ENCODE measurements around the gene ABCA13.

ABCA13 gene

GRCh38 chr7:48177271-48177670 lies 6.0 kb downstream of the ABCA13 start:
- H3K9me3 ChIP-seq (ENCODE audit: low read depth, low read length), result no peaks in the 10 kb centered on the region
- no peak for DNase-seq (ENCODE audit: low read depth, low spot score)
- no peak overlapping the region for H3K27ac ChIP-seq
- no peak overlapping the region for H3K9ac ChIP-seq (ENCODE audit: insufficient read length)
- H3K4me3 ChIP-seq, result no peak overlapping the region
- H3K36me3 ChIP-seq (ENCODE audit: insufficient read depth, low read length), result no peaks in the 10 kb centered on the region
- TF ChIP-seq EZH2 (IDR thresholded peaks at IDR 0.05) (no peak), POLR2AphosphoS5 (IDR thresholded peaks at IDR 0.05; ENCODE audit: borderline replicate concordance, low read depth, low read length) (no peak), FOXP2 (optimal IDR thresholded peaks at IDR 0.05; ENCODE audit: control extremely low read depth, extremely low read length, insufficient read depth) (no peak)

- H3K27ac ChIP-seq, result no peak overlapping the region
- no peaks in the 10 kb centered on the region for H3K9me3 ChIP-seq (ENCODE audit: low read depth, low read length)
- no peak overlapping the region for H3K4me3 ChIP-seq
- H3K36me3 ChIP-seq (ENCODE audit: insufficient read depth, low read length), result no peaks in the 10 kb centered on the region
- no peak overlapping the region for H3K9ac ChIP-seq (ENCODE audit: insufficient read length)
- no peak for TF ChIP-seq POLR2AphosphoS5 (IDR thresholded peaks at IDR 0.05; ENCODE audit: borderline replicate concordance, low read depth, low read length)
- no peak for TF ChIP-seq FOXP2 (optimal IDR thresholded peaks at IDR 0.05; ENCODE audit: control extremely low read depth, extremely low read length, insufficient read depth)
- no peak for TF ChIP-seq EZH2 (IDR thresholded peaks at IDR 0.05)
- DNase-seq (ENCODE audit: low read depth, low spot score), result no peak
Observed at GRCh38 chr7:48179496-48180030, 8.3 kb downstream of the ABCA13 start.

GRCh38 chr7:48180981-48181380 lies 9.7 kb downstream of the ABCA13 start:
- Histone ChIP-seq H3K9me3 (ENCODE audit: low read depth, low read length) (no peaks in the 10 kb centered on the region), H3K36me3 (ENCODE audit: insufficient read depth, low read length) (no peaks in the 10 kb centered on the region), H3K4me3 (no peak overlapping the region), H3K9ac (ENCODE audit: insufficient read length) (no peak overlapping the region), H3K27ac (no peak overlapping the region)
- DNase-seq (ENCODE audit: low read depth, low spot score), result no peak
- TF ChIP-seq FOXP2 (optimal IDR thresholded peaks at IDR 0.05; ENCODE audit: control extremely low read depth, extremely low read length, insufficient read depth) (no peak), EZH2 (IDR thresholded peaks at IDR 0.05) (no peak)

- no peak overlapping the region for H3K27ac ChIP-seq
Observed at GRCh38 chr7:48182718-48183369, 11.6 kb downstream of the ABCA13 start.

GRCh38 chr7:48183370-48183743 lies 12.1 kb downstream of the ABCA13 start:
- DNase-seq (ENCODE audit: low read depth, low spot score), result no peak
- Histone ChIP-seq H3K4me3 (no peak overlapping the region), H3K9me3 (ENCODE audit: low read depth, low read length) (no peaks in the 10 kb centered on the region), H3K27ac (no peak overlapping the region), H3K36me3 (ENCODE audit: insufficient read depth, low read length) (no peaks in the 10 kb centered on the region), H3K9ac (ENCODE audit: insufficient read length) (no peak overlapping the region)
- TF ChIP-seq FOXP2 (optimal IDR thresholded peaks at IDR 0.05; ENCODE audit: control extremely low read depth, extremely low read length, insufficient read depth) (no peak), POLR2AphosphoS5 (IDR thresholded peaks at IDR 0.05; ENCODE audit: borderline replicate concordance, low read depth, low read length) (no peak), EZH2 (IDR thresholded peaks at IDR 0.05) (no peak)

More at GRCh38 chr7:48182718-48183369, 11.6 kb downstream of the ABCA13 start:
- no peaks in the 10 kb centered on the region for H3K9me3 ChIP-seq (ENCODE audit: low read depth, low read length)
- H3K36me3 ChIP-seq (ENCODE audit: insufficient read depth, low read length), result no peaks in the 10 kb centered on the region
- no peak for DNase-seq (ENCODE audit: low read depth, low spot score)
- H3K9ac ChIP-seq (ENCODE audit: insufficient read length), result no peak overlapping the region
- TF ChIP-seq EZH2 (IDR thresholded peaks at IDR 0.05) (no peak), POLR2AphosphoS5 (IDR thresholded peaks at IDR 0.05; ENCODE audit: borderline replicate concordance, low read depth, low read length) (no peak), FOXP2 (optimal IDR thresholded peaks at IDR 0.05; ENCODE audit: control extremely low read depth, extremely low read length, insufficient read depth) (no peak)
- no peak overlapping the region for H3K4me3 ChIP-seq

GRCh38 chr7:48183965-48184364 lies 12.7 kb downstream of the ABCA13 start:
- TF ChIP-seq FOXP2 (optimal IDR thresholded peaks at IDR 0.05; ENCODE audit: control extremely low read depth, extremely low read length, insufficient read depth), result no peak
- no peak for TF ChIP-seq POLR2AphosphoS5 (IDR thresholded peaks at IDR 0.05; ENCODE audit: borderline replicate concordance, low read depth, low read length)
- no peak for TF ChIP-seq EZH2 (IDR thresholded peaks at IDR 0.05)
- H3K9me3 ChIP-seq (ENCODE audit: low read depth, low read length), result no peaks in the 10 kb centered on the region
- H3K9ac ChIP-seq (ENCODE audit: insufficient read length), result no peak overlapping the region
- no peak overlapping the region for H3K27ac ChIP-seq
- H3K36me3 ChIP-seq (ENCODE audit: insufficient read depth, low read length), result no peaks in the 10 kb centered on the region
- DNase-seq (ENCODE audit: low read depth, low spot score), result no peak
- no peak overlapping the region for H3K4me3 ChIP-seq

- Histone ChIP-seq H3K36me3 (ENCODE audit: insufficient read depth, low read length) (no peaks in the 10 kb centered on the region), H3K27ac (no peak overlapping the region), H3K9ac (ENCODE audit: insufficient read length) (no peak overlapping the region), H3K4me3 (no peak overlapping the region), H3K9me3 (ENCODE audit: low read depth, low read length) (no peaks in the 10 kb centered on the region)
- TF ChIP-seq EZH2 (IDR thresholded peaks at IDR 0.05), result no peak
- TF ChIP-seq FOXP2 (optimal IDR thresholded peaks at IDR 0.05; ENCODE audit: control extremely low read depth, extremely low read length, insufficient read depth), result no peak
- no peak for TF ChIP-seq POLR2AphosphoS5 (IDR thresholded peaks at IDR 0.05; ENCODE audit: borderline replicate concordance, low read depth, low read length)
- no peak for DNase-seq (ENCODE audit: low read depth, low spot score)
Observed at GRCh38 chr7:48188776-48189520, 17.7 kb downstream of the ABCA13 start.

- no peak for DNase-seq (ENCODE audit: low read depth, low spot score)
- no peaks in the 10 kb centered on the region for H3K9me3 ChIP-seq (ENCODE audit: low read depth, low read length)
- H3K4me3 ChIP-seq, result no peak overlapping the region
- no peaks in the 10 kb centered on the region for H3K36me3 ChIP-seq (ENCODE audit: insufficient read depth, low read length)
- no peak overlapping the region for H3K9ac ChIP-seq (ENCODE audit: insufficient read length)
- TF ChIP-seq POLR2AphosphoS5 (IDR thresholded peaks at IDR 0.05; ENCODE audit: borderline replicate concordance, low read depth, low read length) (no peak), FOXP2 (optimal IDR thresholded peaks at IDR 0.05; ENCODE audit: control extremely low read depth, extremely low read length, insufficient read depth) (no peak), EZH2 (IDR thresholded peaks at IDR 0.05) (no peak)
- no peak overlapping the region for H3K27ac ChIP-seq
Observed at GRCh38 chr7:48192996-48193395, 21.7 kb downstream of the ABCA13 start.
